ENCODE data around the gene COX7A2. TPM values are rescaled to one million over a fixed set of nuclear protein-coding genes. Genes with fewer than 3 reads are reported as not detected.

The COX7A2 gene
- total RNA-seq, 1 experiment from 2014 or later = 600 TPM

- POLR2A ChIA-PET = no interaction called here
- Histone ChIP-seq H3K27ac (ENCODE audit: low read depth, low read length) (no peak overlapping the region), H4K20me1 (ENCODE audit: insufficient read depth) (peaks cover 2% of the 10 kb centered on the region), H3K9me3 (ENCODE audit: control insufficient read depth in 1 of 2, insufficient read depth in 1 of 2, low read depth in 1 of 2, low read length in 2 of 2) (no peaks in the 10 kb centered on the region), H2AFZ (ENCODE audit: low read depth, low read length, poor library complexity, severe bottlenecking) (no peak overlapping the region), H3K9me2 (ENCODE audit: insufficient read depth) (no peaks in the 10 kb centered on the region), H3K4me2 (ENCODE audit: low read length) (no peak overlapping the region), H3K27me3 (ENCODE audit: insufficient read depth, low read length) (no peaks in the 10 kb centered on the region), H3K79me2 (ENCODE audit: insufficient read depth, low read length) (peaks cover 18% of the 10 kb centered on the region), H3K36me3 (ENCODE audit: control insufficient read depth in 1 of 2, insufficient read depth in 2 of 2, low read length in 2 of 2) (peaks cover 0 to 9% of the 10 kb centered on the region in 2 experiments; a peak in 1 of 4 replicates), H3K9ac (ENCODE audit: low read length) (no peak overlapping the region), H3K4me1 (ENCODE audit: control insufficient read depth in 1 of 2, insufficient read depth in 2 of 2, low read length in 2 of 2) (no peaks in the 10 kb centered on the region), H3K4me3 (replicated peaks in 1 of 2; ENCODE audit: low read depth in 1 of 2, low read length in 2 of 2) (no peak overlapping the region)
- no peak for ATAC-seq
- no peak for DNase-seq (ENCODE audit: low read depth, low spot score)
- TF ChIP-seq REST (IDR thresholded peaks at IDR 0.05; ENCODE audit: low read depth) (no peak), TCF7L2 (IDR thresholded peaks at IDR 0.05; ENCODE audit: borderline replicate concordance, extremely low read depth, insufficient read depth, insufficient read length) (no peak), EZH2 (IDR thresholded peaks at IDR 0.05) (no peak), POLR2A (IDR thresholded peaks at IDR 0.05; ENCODE audit: borderline replicate concordance, extremely low read depth, insufficient read depth, insufficient read length) (no peak), CBX3 (IDR thresholded peaks at IDR 0.05; ENCODE audit: low read depth) (no peak), SRF (IDR thresholded peaks at IDR 0.05; ENCODE audit: low read depth) (no peak), EGR1 (IDR thresholded peaks at IDR 0.05; ENCODE audit: low read depth) (no peak), YY1 (IDR thresholded peaks at IDR 0.05; ENCODE audit: extremely low read depth, insufficient replicate concordance, low read depth, low read length) (no peak), SIN3A (IDR thresholded peaks at IDR 0.05; ENCODE audit: low read depth) (no peak), JUND (IDR thresholded peaks at IDR 0.05) (no peak), ZNF274 (IDR thresholded peaks at IDR 0.05; ENCODE audit: low read depth, low read length) (no peak)
- TF ChIP-seq, protein P1, sequence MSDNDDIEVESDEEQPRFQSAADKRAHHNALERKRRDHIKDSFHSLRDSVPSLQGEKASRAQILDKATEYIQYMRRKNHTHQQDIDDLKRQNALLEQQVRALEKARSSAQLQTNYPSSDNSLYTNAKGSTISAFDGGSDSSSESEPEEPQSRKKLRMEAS (IDR thresholded peaks at IDR 0.05) = no peak
- TF ChIP-seq, protein P2, sequence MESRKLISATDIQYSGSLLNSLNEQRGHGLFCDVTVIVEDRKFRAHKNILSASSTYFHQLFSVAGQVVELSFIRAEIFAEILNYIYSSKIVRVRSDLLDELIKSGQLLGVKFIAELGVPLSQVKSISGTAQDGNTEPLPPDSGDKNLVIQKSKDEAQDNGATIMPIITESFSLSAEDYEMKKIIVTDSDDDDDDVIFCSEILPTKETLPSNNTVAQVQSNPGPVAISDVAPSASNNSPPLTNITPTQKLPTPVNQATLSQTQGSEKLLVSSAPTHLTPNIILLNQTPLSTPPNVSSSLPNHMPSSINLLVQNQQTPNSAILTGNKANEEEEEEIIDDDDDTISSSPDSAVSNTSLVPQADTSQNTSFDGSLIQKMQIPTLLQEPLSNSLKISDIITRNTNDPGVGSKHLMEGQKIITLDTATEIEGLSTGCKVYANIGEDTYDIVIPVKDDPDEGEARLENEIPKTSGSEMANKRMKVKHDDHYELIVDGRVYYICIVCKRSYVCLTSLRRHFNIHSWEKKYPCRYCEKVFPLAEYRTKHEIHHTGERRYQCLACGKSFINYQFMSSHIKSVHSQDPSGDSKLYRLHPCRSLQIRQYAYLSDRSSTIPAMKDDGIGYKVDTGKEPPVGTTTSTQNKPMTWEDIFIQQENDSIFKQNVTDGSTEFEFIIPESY (IDR thresholded peaks at IDR 0.05; ENCODE audit: extremely low read depth, insufficient replicate concordance, low read length) = no peak
- BruUV-seq (replicated peaks) = no TSS peak
- intact Hi-C loops (cut with micrococcal nuclease) = no loop called here
- CTCF ChIA-PET = no interaction called here
- RAD21 ChIA-PET (ENCODE audit: low non-redundant PET in 1 of 2, low total read pairs in 2 of 2, uncharacterized antibody in 2 of 2, unreplicated experiment in 2 of 2) = no interaction called here
These were observed 17.7 kb upstream of the COX7A2 start for GRCh38 chr6:75261299-75261698.
